K562 (cell line): ENCODE data around the gene ABI2.

Experiments used
- ATF3 ChIP-seq, 2 experiments: fragments of 450-650 bp in 1 of 2; sonication (generic) in 1 of 2; formaldehyde crosslinking in 1 of 2; IDR thresholded peaks in 1 of 2; conservative IDR thresholded peaks in 1 of 2; 2 replicates each; pipeline versions ENCODE4 v1.6.1 to v1.8.1; 2016 to 2023; ENCODE audit warnings: mild to moderate bottlenecking in 2 of 2, moderate library complexity in 2 of 2, inconsistent platforms in 1 of 2, missing genetic modification reagents in 1 of 2
- BRF1 ChIP-seq: IDR thresholded peaks from 3 replicates; pipeline ENCODE4 v1.6.1; 2011; ENCODE audit warnings: borderline replicate concordance, mild to moderate bottlenecking; ENCODE audit not compliant: insufficient read length; ENCODE audit errors: extremely low read depth
- ETS2 ChIP-seq: IDR thresholded peaks from 2 replicates; pipeline ENCODE4 v1.6.1; 2016; ENCODE audit warnings: borderline replicate concordance, missing genetic modification characterization, mild to moderate bottlenecking, moderate library complexity, missing compliant biosample characterization; ENCODE audit not compliant: poor library complexity, severe bottlenecking
- HNRNPLL ChIP-seq: fragments of 200-400 bp; formaldehyde crosslinking; IDR thresholded peaks from 2 replicates; pipeline ENCODE4 v1.6.1; 2017; ENCODE audit warnings: low read length, low read depth, mild to moderate bottlenecking; ENCODE audit not compliant: poor library complexity, severe bottlenecking
- NBN ChIP-seq: fragments of 450-650 bp; IDR thresholded peaks from 2 replicates; pipeline ENCODE4 v1.6.1; 2016; ENCODE audit warnings: low read depth, mild to moderate bottlenecking
- NCOR1 ChIP-seq: fragments of 450-650 bp; IDR thresholded peaks from 2 replicates; pipeline ENCODE4 v1.6.1; 2016; ENCODE audit warnings: mild to moderate bottlenecking, moderate library complexity
- PCBP2 ChIP-seq: fragments of 200-400 bp; formaldehyde crosslinking; IDR thresholded peaks from 2 replicates; pipeline ENCODE4 v1.6.1; 2018; ENCODE audit warnings: low read length, low read depth, mild to moderate bottlenecking, moderate library complexity; ENCODE audit not compliant: poor library complexity, severe bottlenecking
- POLR2A ChIP-seq: fragments of 450-650 bp; conservative IDR thresholded peaks from 2 replicates; pipeline ENCODE4 v1.6.1; 2016
- POLR2AphosphoS5 ChIP-seq: IDR thresholded peaks from 2 replicates; pipeline ENCODE4 v1.6.1; 2011; ENCODE audit warnings: mild to moderate bottlenecking, low read depth, low read length, moderate library complexity; ENCODE audit not compliant: control insufficient read depth, insufficient read depth
- TEAD4 ChIP-seq, 2 experiments: sonication (generic) in 1 of 2; formaldehyde crosslinking in 1 of 2; IDR thresholded peaks; 2 replicates each; pipeline versions ENCODE4 v1.6.1 to v1.8.0; 2012 to 2022; ENCODE audit warnings: borderline replicate concordance in 1 of 2, inconsistent platforms in 1 of 2, low read length in 1 of 2, mild to moderate bottlenecking in 1 of 2, missing genetic modification reagents in 1 of 2
- ZNF121 ChIP-seq: sonication (generic); formaldehyde crosslinking; conservative IDR thresholded peaks from 2 replicates; pipeline ENCODE4 v1.8.0; 2022; ENCODE audit warnings: missing genetic modification reagents
- TF ChIP-seq, protein P1 (sequence below): sonication (generic); formaldehyde crosslinking; IDR thresholded peaks from 2 replicates; pipeline ENCODE4 v1.8.1; 2023; ENCODE audit warnings: mild to moderate bottlenecking, missing genetic modification reagents

DNA sequence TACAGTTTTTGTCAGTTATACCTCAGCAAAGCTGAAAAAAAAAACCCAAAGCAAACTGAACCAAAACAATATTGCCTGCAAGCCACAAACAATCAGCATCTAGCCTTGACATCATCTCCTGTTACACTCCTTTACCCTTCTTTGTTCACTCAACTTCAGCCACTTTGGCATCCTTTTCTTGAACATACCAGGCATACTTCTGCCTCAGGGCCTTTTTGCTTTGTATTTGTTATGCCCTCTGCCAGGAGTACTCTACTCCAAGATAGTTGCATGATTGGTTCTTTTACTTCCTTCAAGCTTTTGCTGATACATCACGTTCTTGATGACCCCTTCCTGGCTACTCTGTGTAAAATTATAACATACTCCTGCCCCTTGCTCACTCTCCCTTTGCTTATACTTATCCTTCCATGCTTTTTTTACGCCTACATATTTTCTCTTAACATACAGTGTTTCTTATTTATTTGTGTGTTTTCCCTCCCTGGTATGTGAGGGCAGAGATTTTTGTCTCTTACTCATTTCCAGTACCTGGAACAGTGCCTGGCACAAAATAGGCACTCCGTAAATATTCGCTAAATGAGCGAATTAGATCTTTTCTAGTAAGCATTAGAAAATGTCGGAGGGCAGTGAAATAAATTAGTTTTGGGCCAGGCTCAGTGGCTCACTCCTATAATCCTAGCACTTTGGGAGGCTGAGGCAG, 12.7 kb downstream of the ABI2 start:
- TF ChIP-seq ETS2 (no peak), HNRNPLL (no peak), TEAD4 (IDR thresholded peaks at IDR 0.05; ENCODE audit: low read length) (no peak), TEAD4 (CRISPR knock-in tag; IDR thresholded peaks at IDR 0.05; ENCODE audit: borderline replicate concordance) (no peak), POLR2AphosphoS5 (no peak), ATF3 (IDR thresholded peaks at IDR 0.05) (no peak), ATF3 (CRISPR knock-in tag; conservative IDR thresholded peaks at IDR 0.05) (no peak), NBN (no peak), PCBP2 (no peak), BRF1 (no peak), NCOR1 (no peak), ZNF121 (CRISPR knock-in tag) (no peak), POLR2A (no peak)
- TF ChIP-seq, protein P1, sequence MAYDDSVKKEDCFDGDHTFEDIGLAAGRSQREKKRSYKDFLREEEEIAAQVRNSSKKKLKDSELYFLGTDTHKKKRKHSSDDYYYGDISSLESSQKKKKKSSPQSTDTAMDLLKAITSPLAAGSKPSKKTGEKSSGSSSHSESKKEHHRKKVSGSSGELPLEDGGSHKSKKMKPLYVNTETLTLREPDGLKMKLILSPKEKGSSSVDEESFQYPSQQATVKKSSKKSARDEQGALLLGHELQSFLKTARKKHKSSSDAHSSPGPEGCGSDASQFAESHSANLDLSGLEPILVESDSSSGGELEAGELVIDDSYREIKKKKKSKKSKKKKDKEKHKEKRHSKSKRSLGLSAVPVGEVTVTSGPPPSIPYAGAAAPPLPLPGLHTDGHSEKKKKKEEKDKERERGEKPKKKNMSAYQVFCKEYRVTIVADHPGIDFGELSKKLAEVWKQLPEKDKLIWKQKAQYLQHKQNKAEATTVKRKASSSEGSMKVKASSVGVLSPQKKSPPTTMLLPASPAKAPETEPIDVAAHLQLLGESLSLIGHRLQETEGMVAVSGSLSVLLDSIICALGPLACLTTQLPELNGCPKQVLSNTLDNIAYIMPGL (CRISPR knock-in tag), result no peak
